H1 (cell line): ENCODE measurements around the gene CMTM2. TPM values are rescaled to one million over a fixed set of nuclear protein-coding genes. Genes with fewer than 3 reads are reported as not detected.

Experiments used
- ATF2 ChIP-seq: IDR thresholded peaks from 2 replicates; pipeline ENCODE4 v1.6.1; 2012; ENCODE audit warnings: low read length, inconsistent platforms
- CTBP2 ChIP-seq: IDR thresholded peaks from 2 replicates; pipeline ENCODE4 v1.7.0; 2011; ENCODE audit warnings: borderline replicate concordance, mild to moderate bottlenecking, moderate library complexity, mixed read lengths, low read length; ENCODE audit not compliant: insufficient read depth, insufficient read length
- HDAC2 ChIP-seq, 2 experiments: fragments of 300-600 bp in 1 of 2; sonication (generic) in 1 of 2; IDR thresholded peaks; 2 replicates each; pipeline ENCODE4 v1.6.1; 2011 to 2012; ENCODE audit warnings: low read depth in 2 of 2, low read length in 2 of 2, mild to moderate bottlenecking in 2 of 2, moderate library complexity in 2 of 2, borderline replicate concordance in 1 of 2, inconsistent platforms in 1 of 2
- POLR2A ChIP-seq, 2 experiments: IDR thresholded peaks; 1 replicate in 1 of 2; 2 replicates in 1 of 2; pipeline ENCODE4 v1.6.1; 2011; ENCODE audit warnings: low read depth in 2 of 2, low read length in 2 of 2, mild to moderate bottlenecking in 2 of 2; ENCODE audit errors: control extremely low read depth in 1 of 2
- polyA plus RNA-seq, 7 experiments: library from polyadenylated mRNA; depleted of rRNA in 3 of 7; stranded (reverse) in 5 of 7; unstranded in 2 of 7; fragments of >200 nt in 5 of 7; fragments of 200-250 nt in 2 of 7; gene quantifications; 1 replicate in 5 of 7; 2 replicates in 1 of 7; 4 replicates in 1 of 7; pipeline versions ENCODE4 v1.2.1 to v1.2.3, GENCODE V29; 2011 to 2013; ENCODE audit warnings: missing spikeins in 2 of 7, mixed read lengths in 2 of 7
- total RNA-seq: library from RNA; stranded (reverse); fragmentation: NEBNext Ultra II Directional; extraction: Animal tissue kit (Norgen Biotek cat#: 25700); gene quantifications from 2 replicates; pipeline ENCODE4 v1.2.1, GENCODE V29; 2021

CMTM2 gene
- total and polyA plus RNA-seq, 2 of the 8 experiments (the other 6 are each of a cell fraction or from before 2014, with no cell fraction given), result not detected

GRCh38 chr16:66590322-66590721 is 11.1 kb downstream of the CMTM2 start (continued):
- no peak for TF ChIP-seq ATF2
- no peak for TF ChIP-seq POLR2A (IDR thresholded peaks at IDR 0.05; ENCODE audit: control extremely low read depth in 1 of 2, low read depth in 2 of 2, low read length in 2 of 2)
- no peak for TF ChIP-seq HDAC2 (IDR thresholded peaks at IDR 0.05; ENCODE audit: borderline replicate concordance in 1 of 2, low read depth in 2 of 2, low read length in 2 of 2)
- no peak for TF ChIP-seq CTBP2
